Liver (tissue), 2 donors: ENCODE results near the gene SORCS2.

Source experiments
- CTCF ChIP-seq: fragments of 150-350 bp; IDR thresholded peaks from 2 replicates; pipeline ENCODE4 v1.5.1; 2017; ENCODE audit warnings: improper control_type of control experiment, low read depth, low read length; ENCODE audit not compliant: missing input control
- MAX ChIP-seq: IDR thresholded peaks from 2 replicates; pipeline ENCODE4 v1.6.1; 2016; ENCODE audit warnings: antibody characterized with exemption
- YY1 ChIP-seq: IDR thresholded peaks from 2 replicates; pipeline ENCODE4 v1.6.1; 2016; ENCODE audit warnings: antibody characterized with exemption, mild to moderate bottlenecking
- donor health status: healthy.

GRCh38 chr4:7781993-7782392 is 589.7 kb downstream of the SORCS2 start:
- TF ChIP-seq MAX (no peak), CTCF (no peak), YY1 (no peak)
